Keratinocyte (primary cell): ENCODE data around the gene CTXND1. TPM values are rescaled to one million over a fixed set of nuclear protein-coding genes. Genes with fewer than 3 reads are reported as not detected.

ENCODE experiments used
- DNase-seq: peaks from one replicate; pipeline ENCODE4 v3.0.0-alpha.2; 2011; ENCODE audit warnings: low read depth, missing footprints, low spot score
- FAIRE-seq: peaks from 2 replicates; lab custom pipeline; 2011; peaks lifted over from hg19 to GRCh38; lab: Jason Lieb, UNC
- H2AFZ ChIP-seq: 2 replicates; pipeline ENCODE4 v1.6.0; 2012; ENCODE audit warnings: low read length, control low read depth, inconsistent platforms; ENCODE audit not compliant: control insufficient read depth
- H3K27ac ChIP-seq: 2 replicates; pipeline ENCODE4 v1.5.1; 2011; ENCODE audit warnings: low read length; ENCODE audit not compliant: control insufficient read depth, insufficient read depth
- H3K27me3 ChIP-seq: 3 replicates; pipeline ENCODE4 v1.6.0; 2011; ENCODE audit warnings: low read length; ENCODE audit not compliant: control insufficient read depth, insufficient read depth; ENCODE audit errors: extremely low read depth
- H3K36me3 ChIP-seq, 2 experiments: 2 replicates in 1 of 2; 3 replicates in 1 of 2; pipeline ENCODE4 v1.5.1; 2011; ENCODE audit warnings: low read length in 2 of 2, mild to moderate bottlenecking in 1 of 2; ENCODE audit not compliant: control insufficient read depth in 2 of 2, insufficient read depth in 2 of 2; ENCODE audit errors: extremely low read depth in 1 of 2
- H3K4me1 ChIP-seq: 3 replicates; pipeline ENCODE4 v1.5.1; 2011; ENCODE audit warnings: low read length; ENCODE audit not compliant: control insufficient read depth, insufficient read depth; ENCODE audit errors: extremely low read depth
- H3K4me2 ChIP-seq: 3 replicates; pipeline ENCODE4 v1.6.0; 2011; ENCODE audit warnings: low read depth, low read length; ENCODE audit not compliant: control insufficient read depth, insufficient read depth; ENCODE audit errors: extremely low read depth
- H3K4me3 ChIP-seq, 3 experiments: fragments of 200-600 bp in 1 of 3; sonication (generic) in 1 of 3; 2 replicates in 2 of 3; 3 replicates in 1 of 3; pipeline ENCODE4 v1.5.1; 2011 to 2016; ENCODE audit warnings: low read length in 3 of 3, mild to moderate bottlenecking in 3 of 3, control low read depth in 2 of 3, inconsistent platforms in 1 of 3, low read depth in 1 of 3, mixed read lengths in 1 of 3, mixed run types in 1 of 3, moderate library complexity in 1 of 3; ENCODE audit not compliant: control insufficient read depth in 2 of 3, insufficient read depth in 2 of 3; ENCODE audit errors: extremely low read depth in 1 of 3
- H3K79me2 ChIP-seq: 2 replicates; pipeline ENCODE4 v1.6.0; 2012; ENCODE audit warnings: low read length; ENCODE audit not compliant: control insufficient read depth, insufficient read depth
- H3K9ac ChIP-seq: 3 replicates; pipeline ENCODE4 v1.6.0; 2011; ENCODE audit warnings: low read length; ENCODE audit not compliant: control insufficient read depth, insufficient read depth; ENCODE audit errors: extremely low read depth
- H3K9me1 ChIP-seq: 3 replicates; pipeline ENCODE4 v1.6.0; 2011; ENCODE audit warnings: low read length; ENCODE audit not compliant: control insufficient read depth, insufficient read depth; ENCODE audit errors: extremely low read depth
- H3K9me3 ChIP-seq: 2 replicates; pipeline ENCODE4 v1.5.1; 2012; ENCODE audit warnings: low read depth, low read length; ENCODE audit not compliant: control insufficient read depth
- H4K20me1 ChIP-seq: 3 replicates; pipeline ENCODE4 v1.6.0; 2011; ENCODE audit warnings: low read length; ENCODE audit not compliant: control insufficient read depth, insufficient read depth; ENCODE audit errors: extremely low read depth
- CTCF ChIP-seq, 3 experiments: IDR thresholded peaks in 1 of 3; conservative IDR thresholded peaks in 1 of 3; optimal IDR thresholded peaks in 1 of 3; 2 replicates in 2 of 3; 3 replicates in 1 of 3; pipeline versions ENCODE3 to v1.5.1; 2011; ENCODE audit warnings: low read length in 3 of 3, mild to moderate bottlenecking in 3 of 3, moderate library complexity in 2 of 3, control low read depth in 1 of 3, inconsistent platforms in 1 of 3; ENCODE audit not compliant: insufficient read depth in 2 of 3; ENCODE audit errors: extremely low read depth in 1 of 3
- EZH2 ChIP-seq: IDR thresholded peaks from one replicate; pipeline ENCODE4 v1.6.1; 2012; ENCODE audit warnings: inconsistent platforms, mild to moderate bottlenecking, low read length, moderate library complexity
- dilution Hi-C: fragments of 300-500 bp; cut with MboI; formaldehyde crosslinking; loops from one replicate; pipeline ENCODE4 v1.7.0; 2020; ENCODE audit warnings: low sequenced_read_pairs; ENCODE audit not compliant: extremely low pct_ligation_motif_present
- polyA plus RNA-seq, 5 experiments: library from polyadenylated mRNA; depleted of rRNA in 3 of 5; stranded (reverse) in 3 of 5; stranded (forward) in 1 of 5; unstranded in 1 of 5; fragments of >200 nt; gene quantifications; 1 replicate in 1 of 5; 2 replicates in 3 of 5; 3 replicates in 1 of 5; pipeline versions ENCODE4 v1.2.1 to v1.2.3, GENCODE V29; 2011 to 2012; ENCODE audit warnings: missing spikeins in 2 of 5, low read depth in 1 of 5, low replicate concordance in 1 of 5

The CTXND1 gene
- polyA plus RNA-seq, 1 donor (not counting 4 experiments of a cell fraction or from before 2014, with no cell fraction given) = not detected

GRCh38 chr15:80194186-80194585 is 57.8 kb downstream of the CTXND1 start:
- H3K4me2 ChIP-seq = no peak overlapping the region
- no peak for TF ChIP-seq EZH2
- TF ChIP-seq CTCF (optimal IDR thresholded peaks at IDR 0.05 in 1 of 3, IDR thresholded peaks at IDR 0.05 in 1 of 3, conservative IDR thresholded peaks at IDR 0.05 in 1 of 3; ENCODE audit: extremely low read depth in 1 of 3, insufficient read depth in 2 of 3, low read length in 3 of 3) = no peak
- H3K27me3 ChIP-seq = no peaks in the 10 kb centered on the region
- H3K79me2 ChIP-seq = no peaks in the 10 kb centered on the region
- no peaks in the 10 kb centered on the region for H4K20me1 ChIP-seq
- H3K27ac ChIP-seq = no peak overlapping the region
- DNase-seq (no peak), FAIRE-seq (no peak)
- no peaks in the 10 kb centered on the region for H3K4me1 ChIP-seq
- dilution Hi-C loops = no loop called here
- no peak overlapping the region for H2AFZ ChIP-seq
- H3K9me1 ChIP-seq = no peaks in the 10 kb centered on the region
- H3K9me3 ChIP-seq = no peaks in the 10 kb centered on the region
- H3K36me3 ChIP-seq = no peaks in the 10 kb centered on the region
- no peak overlapping the region for H3K4me3 ChIP-seq
- no peak overlapping the region for H3K9ac ChIP-seq

- H3K4me3 ChIP-seq = no peak overlapping the region
- no peaks in the 10 kb centered on the region for H3K9me1 ChIP-seq
- peaks cover 0 to 1% of the 10 kb centered on the region in 2 experiments for H3K36me3 ChIP-seq
- H3K4me1 ChIP-seq = no peaks in the 10 kb centered on the region
- no peak overlapping the region for H3K9ac ChIP-seq
- H3K4me2 ChIP-seq = no peak overlapping the region
- FAIRE-seq (no peak), DNase-seq (no peak)
- no peaks in the 10 kb centered on the region for H3K79me2 ChIP-seq
- no peak for TF ChIP-seq CTCF (optimal IDR thresholded peaks at IDR 0.05 in 1 of 3, IDR thresholded peaks at IDR 0.05 in 1 of 3, conservative IDR thresholded peaks at IDR 0.05 in 1 of 3; ENCODE audit: extremely low read depth in 1 of 3, insufficient read depth in 2 of 3, low read length in 3 of 3)
- TF ChIP-seq EZH2 = no peak
- no peaks in the 10 kb centered on the region for H3K9me3 ChIP-seq
- H3K27ac ChIP-seq = no peak overlapping the region
- no peak overlapping the region for H2AFZ ChIP-seq
- no peaks in the 10 kb centered on the region for H4K20me1 ChIP-seq
- dilution Hi-C loops = no loop called here
- no peaks in the 10 kb centered on the region for H3K27me3 ChIP-seq
These were observed 60.0 kb downstream of the CTXND1 start for GRCh38 chr15:80191897-80192595.
